Activated naive CD8-positive, alpha-beta T cell treated with anti-CD3 and anti-CD28 coated beads, Interleukin-2, amount 50 U/mL, for 16 hours (primary cell): ENCODE results near the gene ARHGAP26.
"Not testable (repeated sequence)": the region's sequence is repeated elsewhere in the genome, so short reads cannot be mapped to it uniquely, and the experiment has no call there.

Experiments
- DNase-seq: peaks from one replicate; pipeline ENCODE4 v3.0.0-alpha.2; 2020; ENCODE audit warnings: low read depth, low spot score

Gene ARHGAP26

DNA sequence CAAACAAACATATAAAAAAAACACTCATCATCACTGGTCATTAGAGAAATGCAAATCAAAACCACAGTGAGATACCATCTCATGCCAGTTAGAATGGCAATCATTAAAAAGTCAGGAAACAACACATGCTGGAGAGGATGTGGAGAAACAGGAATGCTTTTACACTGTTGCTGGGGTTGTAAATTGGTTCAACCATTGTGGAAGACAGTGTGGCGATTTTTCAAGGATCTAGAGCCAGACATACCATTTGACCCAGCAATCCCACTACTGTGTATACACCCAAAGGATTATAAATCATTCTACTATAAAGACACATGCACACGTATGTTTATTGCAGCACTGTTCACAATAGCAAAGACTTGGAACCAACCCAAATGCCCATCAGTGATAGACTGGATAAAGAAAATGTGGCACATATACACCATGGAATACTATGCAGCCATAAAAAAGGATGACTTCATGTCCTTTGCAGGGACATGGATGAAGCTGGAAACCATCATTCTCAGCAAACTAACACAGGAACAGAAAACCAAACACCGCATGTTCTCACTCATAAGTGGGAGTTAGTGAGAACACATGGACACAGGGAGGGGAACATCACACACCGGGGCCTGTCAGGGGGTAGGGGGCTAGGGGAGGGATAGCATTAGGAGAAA lies 433.3 kb downstream of the ARHGAP26 start:
- not testable (repeated sequence) for DNase-seq

DNA sequence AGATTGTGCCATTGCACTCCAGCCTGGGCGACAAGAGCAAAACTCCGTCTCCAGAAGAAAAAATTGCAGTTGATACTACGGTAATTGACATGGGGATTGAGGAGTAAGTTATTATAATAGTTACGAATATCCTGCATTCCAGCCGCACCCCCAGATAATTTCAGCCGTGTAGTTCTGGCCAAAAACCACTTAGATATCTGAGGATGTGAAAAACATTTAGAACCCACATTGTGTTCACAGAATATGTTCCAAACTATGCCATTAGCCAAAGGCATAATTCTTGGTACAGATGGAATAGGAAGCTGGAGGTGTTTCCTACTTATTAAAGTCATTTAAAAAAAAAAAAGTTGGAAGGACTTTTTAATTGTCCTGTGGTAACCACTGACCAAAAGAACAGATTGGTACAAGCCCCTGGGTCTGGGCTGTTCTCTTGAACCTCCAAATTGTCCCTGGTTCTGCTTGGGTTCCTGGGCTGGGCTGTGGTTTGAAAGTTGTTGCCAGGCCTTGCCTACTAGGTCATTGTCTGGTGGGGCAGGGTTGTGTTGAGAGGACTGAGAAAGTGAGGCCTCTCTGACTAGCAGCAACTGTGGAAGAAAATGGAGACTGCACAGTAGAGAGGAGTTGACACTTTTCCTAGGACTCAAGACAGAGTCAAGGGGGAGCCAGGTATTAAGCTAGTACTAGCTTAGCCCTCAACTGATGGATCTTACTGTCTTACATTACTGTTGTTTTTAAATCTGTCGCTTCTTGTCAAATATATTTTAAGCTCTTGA lies 434.5 kb downstream of the ARHGAP26 start:
- no peak for DNase-seq

DNA sequence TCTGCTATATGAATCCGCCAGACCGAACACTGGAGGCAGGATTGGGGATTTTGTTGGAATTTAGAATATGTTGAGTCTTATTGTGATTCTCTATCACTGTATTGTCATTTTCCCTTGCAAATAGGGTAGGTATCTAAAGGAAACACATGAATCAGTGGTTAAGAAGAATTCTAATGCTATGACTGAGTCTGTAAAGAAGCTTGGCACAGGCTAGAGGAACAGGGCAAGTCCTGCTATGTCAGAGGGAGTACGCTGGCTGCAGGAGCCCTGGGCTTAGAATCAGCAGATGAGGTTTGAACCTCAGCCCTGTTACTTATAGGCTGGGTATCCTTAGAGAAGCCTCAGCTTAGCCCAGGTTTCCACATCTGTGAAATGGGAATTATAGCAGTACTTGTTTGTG lies 435.2 kb downstream of the ARHGAP26 start:
- no peak for DNase-seq

DNA sequence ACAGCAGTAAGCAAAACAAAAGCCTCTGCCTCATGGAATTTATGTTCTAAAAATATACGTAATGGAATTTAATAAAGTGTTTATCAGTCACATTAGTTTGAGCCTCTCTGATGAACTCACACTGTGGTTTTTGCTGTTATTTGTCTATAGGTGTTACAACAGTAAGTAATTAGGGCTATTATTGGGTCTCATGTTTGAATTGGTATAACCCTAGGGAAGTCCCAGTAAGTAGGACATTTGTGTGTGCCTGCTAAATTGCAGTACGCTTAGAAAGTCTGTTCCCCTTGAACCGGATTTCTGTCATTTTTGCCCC lies 435.7 kb downstream of the ARHGAP26 start:
- DNase-seq = no peak

DNA sequence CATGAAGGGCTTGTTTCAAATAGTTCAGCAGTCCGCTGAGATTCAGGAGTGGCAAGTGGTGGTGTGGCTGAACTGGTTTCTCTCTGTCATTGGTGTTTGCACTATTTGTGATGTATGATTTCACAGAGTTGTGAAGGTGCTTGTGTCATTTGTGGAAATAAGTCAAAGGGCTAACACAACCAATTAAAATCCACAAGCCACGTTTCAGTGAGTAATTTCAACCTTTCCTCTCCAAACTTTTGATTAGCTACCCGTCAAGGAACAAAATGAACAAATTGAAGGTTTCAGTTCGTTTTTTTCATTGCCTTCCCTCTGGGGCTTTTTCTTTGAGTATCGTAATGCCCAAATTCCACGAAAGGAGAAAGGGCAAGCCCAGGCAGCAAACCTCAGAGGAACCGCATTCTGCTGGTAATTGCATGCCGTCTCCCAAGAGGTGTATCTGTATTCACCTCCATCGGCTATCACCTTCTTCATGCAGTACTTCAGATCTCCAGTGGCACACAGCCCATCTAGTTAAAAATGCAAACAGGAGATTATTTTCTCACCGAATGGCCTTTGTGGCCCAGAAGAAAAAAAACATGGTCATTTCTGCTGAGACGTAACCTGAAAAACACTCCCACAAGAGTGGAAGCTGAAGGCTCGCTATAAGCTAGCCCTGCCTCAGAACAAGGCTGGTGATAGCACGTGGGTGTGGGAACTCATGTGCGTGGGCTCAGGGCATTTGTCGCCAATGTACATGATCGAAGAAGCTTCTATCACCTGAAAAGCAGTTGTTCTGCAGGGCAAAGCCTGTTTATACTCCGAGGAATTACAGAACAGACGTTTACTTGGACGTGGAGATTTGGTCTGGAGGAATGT lies 436.2 kb downstream of the ARHGAP26 start:
- DNase-seq = no peak

DNA sequence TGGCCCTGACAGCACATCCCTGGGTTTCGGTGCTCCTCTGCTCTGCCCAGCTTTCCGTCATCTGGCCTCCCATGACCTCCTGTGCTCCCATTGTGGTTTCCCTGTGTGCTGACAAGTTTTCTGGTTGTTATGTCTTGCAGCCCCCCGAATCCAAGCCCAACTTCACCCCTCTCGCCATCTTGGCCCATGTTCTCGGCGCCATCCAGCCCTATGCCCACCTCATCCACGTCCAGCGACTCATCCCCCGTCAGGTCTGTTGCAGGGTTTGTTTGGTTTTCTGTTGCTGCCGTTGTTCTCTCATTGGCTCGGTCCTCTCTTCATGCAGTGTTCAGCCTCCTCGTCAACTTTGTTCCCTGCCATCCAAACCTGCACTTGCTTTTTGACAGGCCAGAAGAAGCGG lies 436.9 kb downstream of the ARHGAP26 start:
- DNase-seq = no peak

DNA sequence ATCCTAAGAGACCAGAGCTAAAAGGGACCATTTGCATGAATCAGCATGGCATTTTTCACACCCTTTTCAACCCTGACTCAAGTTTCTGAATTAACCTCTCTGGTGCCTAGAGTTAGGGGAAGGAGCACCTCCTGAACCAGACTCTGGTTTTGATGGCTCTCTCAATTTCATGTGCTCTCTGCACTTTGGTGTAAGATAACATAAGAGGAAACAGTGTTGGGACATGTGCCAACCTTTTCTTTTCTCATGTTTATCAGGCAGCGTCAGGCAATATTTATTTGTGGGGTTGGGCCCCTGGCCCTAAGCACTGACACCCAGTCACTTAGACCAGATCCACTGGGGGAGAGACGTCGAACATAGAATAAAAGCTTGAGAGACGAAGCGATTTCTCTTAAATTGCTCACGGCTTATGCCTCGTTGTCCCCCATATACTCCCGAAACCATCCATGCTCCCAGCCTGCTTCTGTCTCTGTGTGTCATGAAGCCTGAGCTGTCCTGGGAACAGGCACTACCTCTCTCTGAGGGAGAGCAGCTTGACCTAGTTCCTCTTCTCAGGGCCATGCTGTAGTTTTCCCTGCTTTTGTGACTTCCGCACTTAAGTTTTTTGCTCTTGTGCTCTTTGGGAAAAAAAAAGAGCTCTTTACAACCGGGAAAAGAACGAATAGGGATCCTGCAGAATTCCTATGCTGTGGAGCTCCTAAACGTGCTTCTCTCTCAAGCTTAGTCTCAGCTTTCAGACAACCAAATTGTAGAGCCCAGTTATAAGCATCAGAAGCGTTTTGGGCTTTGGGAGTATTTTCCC lies 437.6 kb downstream of the ARHGAP26 start:
- no peak for DNase-seq

DNA sequence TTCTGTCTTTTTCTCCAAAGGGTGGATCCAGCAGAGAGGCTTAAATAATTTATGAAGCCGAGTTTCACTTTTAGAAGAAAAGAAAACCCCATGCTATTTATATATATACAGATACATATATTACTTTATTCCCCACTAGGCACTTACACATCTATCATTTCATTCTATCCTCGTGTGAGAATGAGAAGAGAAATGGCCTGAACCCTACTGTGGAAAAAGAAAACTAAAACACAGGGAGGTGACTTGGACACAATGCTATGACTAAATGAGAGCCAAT lies 438.1 kb downstream of the ARHGAP26 start:
- no peak for DNase-seq

DNA sequence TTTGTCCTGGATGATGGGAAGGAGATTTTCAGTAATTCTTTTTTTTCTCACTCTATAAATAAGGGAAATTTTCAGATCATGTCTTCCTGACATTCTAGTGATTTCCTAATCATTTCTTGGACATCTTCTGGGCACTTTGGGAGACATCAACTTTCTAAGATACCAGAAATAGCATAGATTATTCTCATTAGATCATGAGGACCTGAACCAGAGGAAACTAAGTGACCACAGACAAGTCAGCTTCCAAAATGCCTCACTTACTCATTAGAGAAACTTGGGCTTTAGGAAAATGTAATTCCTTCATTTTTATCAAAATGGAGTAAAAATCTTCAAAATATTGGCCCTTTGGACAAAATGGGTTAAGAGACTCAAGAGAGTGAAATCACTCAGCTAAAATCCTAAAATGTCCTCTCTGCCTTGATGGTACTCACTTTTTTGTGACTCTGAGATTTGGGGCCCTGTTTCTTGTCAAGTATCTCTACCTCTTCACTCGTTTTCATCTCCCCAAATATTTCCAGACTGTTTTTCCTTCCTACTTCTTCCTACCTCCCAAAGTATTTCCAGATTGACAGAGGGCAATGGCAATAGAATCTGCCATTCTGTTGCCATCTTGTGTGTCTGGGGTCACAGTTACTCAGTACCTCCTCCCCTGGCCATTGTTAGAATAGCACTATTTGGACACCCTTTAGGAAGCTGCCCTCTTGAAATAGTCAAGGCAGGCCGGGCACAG lies 438.8 kb downstream of the ARHGAP26 start:
- DNase-seq = no peak

DNA sequence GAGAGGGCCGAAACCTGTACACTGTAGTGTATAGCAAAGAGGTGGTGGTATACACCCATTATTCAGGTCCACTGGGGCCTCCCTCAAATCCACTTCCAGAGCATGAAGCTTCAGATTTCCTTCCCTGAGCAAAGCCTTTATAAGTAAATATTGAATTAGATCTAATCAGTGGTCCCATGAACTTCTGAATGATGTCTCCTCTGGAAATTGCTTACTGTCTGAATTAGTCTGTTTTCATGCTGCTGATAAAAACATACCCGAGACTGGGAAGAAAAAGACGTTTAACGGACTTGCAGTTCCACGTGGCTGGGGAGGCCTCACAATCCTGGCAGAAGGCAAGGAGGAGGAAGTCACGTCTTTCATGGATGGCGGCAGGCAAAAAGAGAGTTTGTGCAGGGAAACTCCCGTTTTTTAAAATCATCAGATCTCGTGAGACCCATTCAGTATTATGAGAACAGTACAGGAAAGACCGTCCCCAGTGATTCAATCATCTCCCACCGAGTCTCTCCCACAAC lies 439.8 kb downstream of the ARHGAP26 start:
- no peak for DNase-seq

DNA sequence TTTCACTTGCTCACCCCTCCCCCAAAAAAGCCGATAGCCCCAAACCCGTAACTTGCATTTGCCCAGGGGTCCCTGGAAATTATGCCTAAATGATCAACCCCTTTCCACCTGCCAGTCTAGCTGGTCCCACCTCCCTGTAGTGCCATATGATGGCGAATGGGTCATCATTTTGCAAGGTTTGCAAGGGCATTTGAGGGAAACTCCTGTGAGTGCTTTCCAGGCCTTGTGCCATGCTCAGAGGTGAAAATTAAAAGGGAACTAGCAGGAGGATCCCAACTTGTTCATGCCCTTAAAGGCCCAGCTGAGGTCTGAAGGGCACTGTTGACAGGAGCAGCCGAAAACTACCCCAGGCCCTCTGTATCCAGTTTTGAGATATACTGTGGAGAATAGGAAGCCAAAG lies 440.4 kb downstream of the ARHGAP26 start:
- no peak for DNase-seq

DNA sequence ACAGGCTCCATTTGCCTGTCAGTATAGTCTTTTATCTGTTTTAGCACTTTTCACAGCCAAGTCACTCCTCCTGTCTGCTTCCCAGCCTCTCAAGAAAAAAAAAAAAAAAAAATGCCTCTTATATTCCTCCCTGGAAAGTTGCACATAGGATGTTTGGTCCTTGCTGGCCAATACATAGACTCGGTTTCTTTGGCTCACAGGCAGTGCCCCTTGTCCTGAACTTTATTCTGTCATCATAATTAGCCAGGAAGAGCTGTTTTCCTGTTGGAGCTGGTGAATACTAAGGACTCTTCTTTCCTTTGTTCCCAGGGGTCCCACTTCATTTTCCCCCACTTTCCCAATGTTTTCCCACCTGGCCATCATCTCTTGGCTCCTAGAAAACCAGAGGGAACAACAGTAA lies 442.1 kb downstream of the ARHGAP26 start:
- DNase-seq = no peak

DNA sequence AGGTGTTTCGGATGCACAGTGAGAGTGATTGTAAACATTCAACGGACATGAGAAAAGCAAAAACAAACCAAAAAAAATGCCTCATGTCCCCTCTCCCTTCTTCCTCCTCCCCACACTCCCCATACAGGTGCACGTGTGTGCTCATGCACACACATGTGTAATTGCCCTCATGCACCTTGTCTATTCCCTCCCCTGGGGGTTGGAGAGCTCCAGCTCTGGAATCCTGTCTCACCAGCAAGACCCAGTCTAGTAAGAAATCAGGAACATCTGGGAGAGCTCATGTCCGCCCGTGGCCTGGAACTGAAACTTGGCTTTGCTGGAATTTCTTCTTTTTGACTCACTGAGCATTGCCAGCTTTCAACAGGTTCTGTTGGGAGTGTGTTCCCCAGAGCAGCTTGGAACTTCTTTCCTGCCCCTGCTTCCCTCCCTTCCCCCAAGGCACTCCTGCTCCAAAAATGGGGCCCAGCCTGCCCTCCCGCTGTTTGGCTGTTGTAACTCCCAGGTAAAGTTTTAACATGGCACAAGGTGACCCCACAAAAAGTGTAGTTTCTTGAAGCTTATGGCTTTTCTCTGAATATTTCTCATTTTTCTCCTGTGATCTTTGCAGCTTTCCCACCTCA lies 443.2 kb downstream of the ARHGAP26 start:
- no peak for DNase-seq

DNA sequence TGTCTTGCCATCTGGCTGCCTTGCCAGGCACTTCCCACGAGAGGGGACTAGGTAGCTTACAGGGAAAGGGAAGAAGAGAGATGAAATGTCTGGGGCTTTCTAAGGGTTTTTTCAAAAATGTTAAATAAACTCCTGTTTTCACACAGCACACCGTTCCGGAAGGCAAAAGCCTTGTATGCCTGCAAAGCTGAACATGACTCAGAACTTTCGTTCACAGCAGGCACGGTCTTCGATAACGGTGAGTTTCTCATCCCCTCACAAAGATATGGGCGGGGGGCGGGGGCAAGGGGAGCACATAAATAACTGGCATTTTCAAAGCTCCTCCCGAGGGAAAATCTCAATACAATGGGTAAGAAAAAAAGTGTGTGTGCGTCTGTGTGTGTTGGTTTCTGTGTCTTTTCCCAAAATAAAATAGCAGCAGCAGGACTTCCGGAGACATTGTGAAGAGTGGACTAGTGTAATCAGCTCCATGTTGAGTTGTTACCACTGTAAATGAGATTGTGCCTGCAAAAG lies 443.7 kb downstream of the ARHGAP26 start:
- DNase-seq = no peak

DNA sequence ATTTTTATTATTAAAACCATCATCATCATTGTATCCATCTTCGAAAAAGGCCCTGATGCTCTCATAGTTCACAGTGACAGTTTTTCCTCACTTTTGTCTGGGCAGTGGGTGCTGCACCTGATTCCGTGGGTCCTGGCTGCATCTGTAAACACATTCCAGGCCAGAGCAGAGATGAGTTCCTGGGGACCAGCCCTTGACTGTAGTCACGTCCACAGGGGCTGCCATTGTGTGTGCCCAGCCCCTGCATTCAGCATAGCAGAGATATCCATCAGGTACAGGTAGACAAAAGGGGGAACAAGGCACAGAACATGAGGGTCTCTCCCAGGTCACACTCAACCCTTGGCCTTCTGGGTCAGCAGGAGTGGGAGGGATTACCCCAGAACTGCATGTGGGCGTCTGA lies 444.3 kb downstream of the ARHGAP26 start:
- no peak for DNase-seq

DNA sequence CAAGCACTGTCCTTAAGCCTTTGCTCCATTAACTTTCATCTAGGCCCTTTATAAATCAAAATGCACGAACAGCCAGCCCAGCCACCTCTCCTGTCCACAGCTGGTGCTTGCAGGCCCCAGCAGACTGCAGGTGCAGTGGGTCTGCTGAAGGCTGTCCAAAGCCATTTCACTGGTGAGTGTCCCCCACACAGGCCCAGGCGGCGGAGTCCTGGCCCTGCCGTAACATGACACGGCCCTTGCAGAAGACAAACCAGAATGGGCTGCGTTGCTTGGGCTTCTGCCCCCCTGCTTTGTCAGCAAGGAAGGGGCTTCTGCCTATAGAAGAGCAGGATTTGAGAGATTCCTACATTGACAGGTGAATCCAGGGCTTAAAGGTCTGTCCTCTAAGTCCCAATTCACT lies 444.7 kb downstream of the ARHGAP26 start:
- no peak for DNase-seq

DNA sequence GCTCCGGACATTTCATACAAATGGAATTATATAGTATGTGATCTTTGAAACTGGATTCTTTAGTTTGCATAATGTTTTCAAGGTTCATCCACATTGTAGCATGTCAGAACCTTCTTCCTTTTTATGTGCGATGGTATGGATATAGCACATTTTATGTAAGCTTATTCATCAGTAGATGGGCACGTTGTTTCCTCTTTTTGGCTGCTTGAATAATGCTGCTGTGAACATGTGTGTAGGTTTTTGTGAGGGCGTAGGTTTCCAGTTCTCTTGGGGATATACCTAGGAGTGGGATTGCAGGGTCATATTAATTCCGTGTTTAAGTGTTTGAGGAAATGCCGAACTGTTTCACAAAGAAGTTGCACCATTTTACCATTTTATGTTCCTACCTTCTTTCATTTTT lies 445.5 kb downstream of the ARHGAP26 start:
- no peak for DNase-seq

DNA sequence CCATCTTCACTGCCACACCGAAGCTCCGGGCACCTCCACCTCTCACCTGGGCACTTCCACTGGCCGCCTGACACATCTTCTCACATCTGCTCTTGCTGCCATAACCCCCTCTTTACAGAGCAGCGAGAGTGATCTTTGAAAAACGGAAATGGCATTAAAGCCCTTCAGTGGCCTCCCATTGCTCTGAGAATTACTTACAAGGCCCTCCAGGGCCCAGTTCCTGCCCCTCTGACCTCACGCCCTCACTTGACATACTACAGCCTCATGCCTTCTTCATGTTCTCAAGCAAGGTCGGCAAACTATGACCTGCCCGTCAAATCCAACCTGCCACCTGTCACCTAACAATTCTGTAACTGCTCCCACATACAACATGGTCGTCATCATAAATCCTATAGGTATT lies 446.0 kb downstream of the ARHGAP26 start:
- DNase-seq = no peak

DNA sequence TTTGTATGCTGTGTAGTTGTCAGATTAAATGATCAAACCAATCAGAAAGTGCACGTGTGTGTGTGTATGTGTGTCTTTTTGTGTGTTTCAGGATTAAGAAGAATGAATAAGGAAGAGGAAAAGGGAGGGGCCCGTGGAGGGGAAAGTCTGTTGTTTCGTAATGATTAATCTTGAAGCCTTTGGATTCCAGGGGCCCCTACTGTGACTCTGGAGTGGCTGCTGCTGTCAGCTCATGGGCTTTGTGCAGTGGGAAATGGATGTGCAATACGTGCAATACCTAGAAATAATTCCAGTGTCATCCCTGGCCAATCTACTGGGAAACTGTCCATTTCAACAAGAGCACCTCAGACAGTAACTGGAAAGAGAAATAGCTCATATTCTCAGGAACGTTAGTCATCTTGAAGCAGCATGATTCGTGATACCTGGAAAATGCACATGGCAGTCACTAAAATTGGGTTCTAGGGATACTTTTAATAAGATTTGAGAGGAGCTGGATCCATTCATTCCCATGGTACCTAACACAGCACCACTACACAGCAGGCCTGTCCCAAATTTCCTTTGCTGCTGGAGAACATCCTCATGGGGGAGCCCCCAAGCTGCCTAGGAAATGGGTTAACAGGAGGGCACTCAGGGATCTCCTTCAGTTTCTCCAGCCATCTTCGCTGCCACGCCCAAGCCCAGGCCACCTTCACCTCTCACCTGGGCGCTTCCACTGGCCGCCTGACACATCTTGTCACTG lies 447.1 kb downstream of the ARHGAP26 start:
- DNase-seq = no peak

DNA sequence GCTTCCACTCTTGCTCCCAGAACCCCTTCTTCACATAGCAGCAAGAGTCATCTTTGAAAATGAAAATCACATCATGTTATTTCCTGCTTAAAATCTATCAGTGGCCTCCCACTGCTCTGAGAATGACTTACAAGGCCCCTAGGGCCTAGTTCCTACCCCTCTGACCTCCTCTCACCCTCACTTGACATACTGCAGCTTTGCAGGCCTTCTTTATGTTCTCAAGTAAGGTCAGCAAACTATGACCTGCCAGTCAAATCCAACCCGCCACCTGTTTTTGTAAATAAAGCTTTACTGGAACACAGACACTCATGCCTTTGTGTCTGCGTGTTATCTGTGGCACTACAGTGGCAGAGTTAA lies 447.6 kb downstream of the ARHGAP26 start:
- DNase-seq = no peak
